Measurements from ENCODE around the gene SUN3.

GRCh38 chr7:47991270-47991669 is 37.6 kb downstream of the SUN3 start:
- TF ChIP-seq SUZ12 (IDR thresholded peaks at IDR 0.05; ENCODE audit: extremely low read depth, insufficient read depth, insufficient read length) (no peak), ZNF274 (IDR thresholded peaks at IDR 0.05; ENCODE audit: low read depth, low read length) (no peak)

Measured in NT2/D1 (cell line).